ENCODE results near the gene PPM1H.

Gene PPM1H

GRCh38 chr12:62799766-62800406 is 135.1 kb downstream of the PPM1H start:
- DNase-seq (ENCODE audit: low spot score) = peak; percentile 20

GRCh38 chr12:62799126-62799736 is 135.7 kb downstream of the PPM1H start:
- peak; percentile 66 for DNase-seq (ENCODE audit: low spot score)

- DNase-seq (ENCODE audit: low spot score) = no peak
These were observed 140.7 kb downstream of the PPM1H start for GRCh38 chr12:62794218-62794583.

- peak; percentile 78 for DNase-seq (ENCODE audit: low spot score)
These were observed 141.4 kb downstream of the PPM1H start for GRCh38 chr12:62793256-62794217.

- no peak for DNase-seq (ENCODE audit: low spot score)
These were observed 142.6 kb downstream of the PPM1H start for GRCh38 chr12:62792236-62792870.

- DNase-seq (ENCODE audit: low spot score) = no peak
These were observed 145.1 kb downstream of the PPM1H start for GRCh38 chr12:62789851-62790250.

GRCh38 chr12:62787611-62788010 is 147.3 kb downstream of the PPM1H start:
- DNase-seq (ENCODE audit: low spot score) = no peak

- DNase-seq (ENCODE audit: low spot score) = no peak
These were observed 147.9 kb downstream of the PPM1H start for GRCh38 chr12:62787023-62787422.

GRCh38 chr12:62785941-62786559 is 148.9 kb downstream of the PPM1H start:
- DNase-seq (ENCODE audit: low spot score) = peak; percentile 100

GRCh38 chr12:62784576-62784975 is 150.4 kb downstream of the PPM1H start:
- no peak for DNase-seq (ENCODE audit: low spot score)

GRCh38 chr12:62783881-62784280 is 151.1 kb downstream of the PPM1H start:
- DNase-seq (ENCODE audit: low spot score) = no peak

- DNase-seq (ENCODE audit: low spot score) = no peak
These were observed 153.6 kb downstream of the PPM1H start for GRCh38 chr12:62781136-62781880.

- DNase-seq (ENCODE audit: low spot score) = no peak
These were observed 155.5 kb downstream of the PPM1H start for GRCh38 chr12:62779488-62779887.

- DNase-seq (ENCODE audit: low spot score) = no peak
These were observed 156.8 kb downstream of the PPM1H start for GRCh38 chr12:62778187-62778586.

- no peak for DNase-seq (ENCODE audit: low spot score)
These were observed 158.0 kb downstream of the PPM1H start for GRCh38 chr12:62776997-62777396.

- DNase-seq (ENCODE audit: low spot score) = no peak
These were observed 158.4 kb downstream of the PPM1H start for GRCh38 chr12:62776575-62776974.

GRCh38 chr12:62774794-62775193 is 160.2 kb downstream of the PPM1H start:
- no peak for DNase-seq (ENCODE audit: low spot score)

- DNase-seq (ENCODE audit: low spot score) = peak; percentile 75
These were observed 162.5 kb downstream of the PPM1H start for GRCh38 chr12:62772416-62772955.

GRCh38 chr12:62771828-62772227 is 163.1 kb downstream of the PPM1H start:
- DNase-seq (ENCODE audit: low spot score) = no peak

- DNase-seq (ENCODE audit: low spot score) = no peak
These were observed 164.6 kb downstream of the PPM1H start for GRCh38 chr12:62770381-62770780.

- DNase-seq (ENCODE audit: low spot score) = no peak
These were observed 165.8 kb downstream of the PPM1H start for GRCh38 chr12:62769076-62769619.

Measured in kidney tubule cell (primary cell).